Ovary (tissue), 9 donors: ENCODE measurements around the gene GSN. TPM values are rescaled to one million over a fixed set of nuclear protein-coding genes. Genes with fewer than 3 reads are reported as not detected.

ENCODE experiments used
- DNase-seq, 5 donors: peaks; one replicate each; pipeline ENCODE4 v3.0.0-alpha.2; 2019 to 2020
- H3K27ac ChIP-seq, 2 donors: fragments of 200-600 bp; one replicate each; pipeline versions ENCODE4 v1.5.1 to v1.8.0; 2019 to 2022
- H3K27me3 ChIP-seq: fragments of 200-600 bp; one replicate; pipeline ENCODE4 v1.8.0; 2022
- H3K36me3 ChIP-seq: fragments of 200-600 bp; sonication (generic); one replicate; pipeline ENCODE4 v1.5.1; 2019
- H3K4me1 ChIP-seq: one replicate; pipeline ENCODE4 v1.8.1; 2013; ENCODE audit warnings: mild to moderate bottlenecking, moderate library complexity; ENCODE audit not compliant: insufficient read depth
- H3K4me3 ChIP-seq: fragments of 200-600 bp; sonication (generic); one replicate; pipeline ENCODE4 v1.5.1; 2017
- H3K9me3 ChIP-seq, 2 donors: fragments of 200-600 bp in 1 of 2; sonication (generic) in 1 of 2; one replicate each; pipeline versions ENCODE4 v1.5.1 to v1.8.1; 2013 to 2019; ENCODE audit warnings: mild to moderate bottlenecking in 1 of 2, moderate library complexity in 1 of 2
- EP300 ChIP-seq: sonication (generic); formaldehyde crosslinking; IDR thresholded peaks from one replicate; pipeline ENCODE4 v1.6.1; 2017; ENCODE audit warnings: antibody characterized with exemption
- POLR2A ChIP-seq: fragments of 450-650 bp; IDR thresholded peaks from one replicate; pipeline ENCODE4 v1.6.1; 2017; ENCODE audit warnings: antibody characterized with exemption, mild to moderate bottlenecking, moderate library complexity
- WGBS, 3 donors: extraction: QIAGEN DNeasy Blood & Tissue Kit in 1 of 3; methylation state at CpG; one replicate each; pipeline versions ENCODE4 v1.1.5 to v1.1.7; 2013 to 2017; 5-methylcytosine and 5-hydroxymethylcytosine counted together
- intact Hi-C, 4 donors: fragments of 100-400 bp; cut with DNase I; formaldehyde crosslinking; loops; one replicate each; pipeline versions ENCODE4 v1.11.0 to v1.15.1; 2022 to 2023
- polyA plus RNA-seq, 2 donors: library from polyadenylated mRNA; stranded (reverse); fragments of 200-250 nt in 1 of 2; fragments of 350-450 nt in 1 of 2; fragmentation: Illumina TruSeq in 1 of 2; extraction: RNeasy Lipid Tissue Mini Kit (QIAGEN cat#74804) in 1 of 2; gene quantifications; one replicate each; pipeline ENCODE4 v1.2.3, GENCODE V29; 2013 to 2014
- total RNA-seq, 7 donors: library from RNA; depleted of rRNA in 2 of 7; stranded (reverse); fragments of >200 nt in 2 of 7; fragmentation: NEBNext Ultra II Directional in 3 of 7; extraction: Animal tissue kit (Norgen Biotek cat#: 25700) in 3 of 7; gene quantifications; one replicate each; pipeline versions ENCODE4 v1.1.0 to v1.2.4, GENCODE V29; 2016 to 2023
- TF ChIP-seq, protein P1 (sequence below), 3 donors: fragments of 450-650 bp in 2 of 3; fragments of 200-600 bp in 1 of 3; IDR thresholded peaks; one replicate each; pipeline versions ENCODE4 v1.5.1 to v1.8.0; 2016 to 2022; ENCODE audit warnings: antibody characterized with exemption in 3 of 3, mild to moderate bottlenecking in 1 of 3
- donor health status: DM: no; HTN: no; CAD: no; lungs with moderate emphysema.
- donor health status: DM: no; HTN: no; CAD: no.
- donor health status: Bipolar disorder and iron deficiency.
- donor health status: DM: yes; HTN: yes; CAD: no.
- donor health status: DM: no; HTN: no; CAD: no.
- donor health status: DM: yes; HTN: yes; CAD: no.

GSN gene
- total and polyA plus RNA-seq, 9 donors, result 188 to 706 (median 370) TPM

DNA sequence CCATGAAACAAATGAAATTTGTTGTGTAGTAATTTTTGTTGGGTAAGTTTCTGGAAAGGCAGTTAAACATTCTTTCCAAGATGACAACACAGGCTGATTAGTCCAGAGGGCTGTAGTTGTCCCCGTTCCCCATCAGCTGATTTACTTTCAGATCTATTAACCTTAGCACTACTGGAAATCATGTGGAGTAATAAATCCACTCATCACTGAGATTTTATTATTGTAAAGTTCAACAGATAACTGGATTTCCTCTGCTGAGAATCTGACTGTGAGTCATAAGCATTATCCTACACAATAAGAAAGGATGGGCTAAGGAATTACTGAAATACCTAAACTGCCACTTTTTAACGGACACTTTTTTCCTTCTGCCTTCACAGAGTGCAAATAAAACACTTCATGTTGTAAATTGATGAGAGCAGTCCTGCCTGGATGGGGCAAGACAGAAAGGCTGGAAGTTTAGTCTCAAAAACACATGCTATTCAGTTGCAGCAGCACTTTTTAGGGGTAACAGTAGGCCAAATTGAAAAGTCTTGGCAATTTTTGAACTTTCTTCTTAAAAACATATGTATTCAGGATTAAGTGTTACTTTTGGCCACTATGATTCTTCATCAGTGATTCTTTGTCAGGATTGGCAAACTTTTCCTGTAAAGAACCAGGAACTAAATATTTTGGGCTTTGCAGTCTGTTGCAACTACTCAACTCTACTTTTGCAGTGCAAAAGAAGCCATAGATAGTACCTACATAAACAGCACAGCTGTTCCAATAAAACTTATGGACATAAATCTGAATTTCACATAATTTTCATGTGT is 95.1 kb downstream of the GSN start:
- no peaks in the 10 kb centered on the region for H3K9me3 ChIP-seq
- 2 to 10% (median 8%) methylated on average over 2 of the region's 2 CpGs for WGBS, 3 donors
- TF ChIP-seq EP300 (peak; percentile 37), POLR2A (no peak)
- no peaks in the 10 kb centered on the region for H3K27me3 ChIP-seq
- H3K4me3 ChIP-seq, result no peak overlapping the region
- intact Hi-C loops, result no loop called here
- H3K4me1 ChIP-seq, result peaks cover 4% of the 10 kb centered on the region
- H3K36me3 ChIP-seq, result no peaks in the 10 kb centered on the region
- peak overlapping the region in 1 of 2 donors; percentile 34 for H3K27ac ChIP-seq
- DNase-seq, result no peak

DNA sequence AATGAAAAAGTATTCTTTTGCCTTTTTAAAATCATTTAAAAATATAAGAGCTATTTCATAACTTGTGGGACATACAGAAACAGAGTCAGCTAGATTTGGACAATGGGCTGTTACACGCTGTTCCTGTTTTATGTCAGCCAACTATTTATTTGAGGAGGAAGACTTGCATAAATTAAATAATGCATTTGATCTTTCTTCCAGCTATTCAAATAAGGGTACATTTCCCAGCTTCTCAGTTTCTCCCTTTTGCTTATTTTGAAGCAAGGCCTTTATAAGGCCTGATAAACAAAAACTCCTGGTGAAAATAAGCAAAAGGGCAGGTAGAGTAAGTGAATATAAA is 95.6 kb downstream of the GSN start:
- Histone ChIP-seq H3K4me1 (peaks cover 6% of the 10 kb centered on the region), H3K27ac (no peak overlapping the region), H3K4me3 (no peak overlapping the region), H3K36me3 (no peaks in the 10 kb centered on the region), H3K27me3 (no peaks in the 10 kb centered on the region), H3K9me3 (no peaks in the 10 kb centered on the region)
- WGBS, 3 donors, result 23 to 48% (median 41%) methylated on average over 1 of the region's 1 CpG
- intact Hi-C loops, result no loop called here
- no peak for DNase-seq
- TF ChIP-seq POLR2A (no peak), EP300 (no peak)
- TF ChIP-seq, protein P1, sequence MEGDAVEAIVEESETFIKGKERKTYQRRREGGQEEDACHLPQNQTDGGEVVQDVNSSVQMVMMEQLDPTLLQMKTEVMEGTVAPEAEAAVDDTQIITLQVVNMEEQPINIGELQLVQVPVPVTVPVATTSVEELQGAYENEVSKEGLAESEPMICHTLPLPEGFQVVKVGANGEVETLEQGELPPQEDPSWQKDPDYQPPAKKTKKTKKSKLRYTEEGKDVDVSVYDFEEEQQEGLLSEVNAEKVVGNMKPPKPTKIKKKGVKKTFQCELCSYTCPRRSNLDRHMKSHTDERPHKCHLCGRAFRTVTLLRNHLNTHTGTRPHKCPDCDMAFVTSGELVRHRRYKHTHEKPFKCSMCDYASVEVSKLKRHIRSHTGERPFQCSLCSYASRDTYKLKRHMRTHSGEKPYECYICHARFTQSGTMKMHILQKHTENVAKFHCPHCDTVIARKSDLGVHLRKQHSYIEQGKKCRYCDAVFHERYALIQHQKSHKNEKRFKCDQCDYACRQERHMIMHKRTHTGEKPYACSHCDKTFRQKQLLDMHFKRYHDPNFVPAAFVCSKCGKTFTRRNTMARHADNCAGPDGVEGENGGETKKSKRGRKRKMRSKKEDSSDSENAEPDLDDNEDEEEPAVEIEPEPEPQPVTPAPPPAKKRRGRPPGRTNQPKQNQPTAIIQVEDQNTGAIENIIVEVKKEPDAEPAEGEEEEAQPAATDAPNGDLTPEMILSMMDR (IDR thresholded peaks at IDR 0.05), result no peak

DNA sequence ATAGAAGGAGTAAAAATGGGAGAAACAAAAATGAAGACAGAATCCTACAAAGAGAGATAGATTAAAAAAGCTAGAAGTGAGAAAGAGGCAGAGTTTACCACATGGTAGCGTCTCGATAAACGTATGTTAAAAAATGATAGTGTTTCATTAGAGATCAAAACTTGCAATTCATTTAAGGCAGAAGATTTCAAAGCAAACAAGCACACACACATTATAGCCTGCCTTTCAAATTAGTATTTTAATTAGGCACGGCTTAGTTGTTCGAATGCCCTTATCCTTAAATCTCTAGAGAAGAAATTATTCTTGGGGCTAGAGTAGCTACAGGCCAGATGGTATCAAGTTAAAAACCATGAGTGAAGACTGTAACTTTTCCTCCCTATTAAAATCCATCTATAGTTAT is 96.1 kb downstream of the GSN start:
- intact Hi-C loops, result no loop called here

DNA sequence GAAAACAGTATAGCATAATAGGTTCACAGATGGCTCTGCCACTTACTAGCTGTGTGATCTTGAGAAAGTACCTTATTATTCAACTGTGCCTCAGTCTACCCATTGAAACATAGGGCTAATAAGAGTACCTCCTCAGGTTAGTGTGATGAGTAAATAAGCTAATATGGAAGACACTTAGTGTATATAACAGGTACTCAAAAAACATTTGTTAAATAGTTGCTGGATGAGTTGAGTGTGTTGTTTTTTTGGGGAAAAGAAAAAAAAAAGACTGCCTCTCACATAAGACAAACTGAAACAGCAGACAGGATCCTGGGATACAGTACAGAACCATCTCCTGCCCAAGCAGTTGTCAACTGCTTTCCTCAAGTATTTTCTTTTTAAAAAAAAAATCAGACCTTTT is 96.9 kb downstream of the GSN start:
- Histone ChIP-seq H3K36me3 (no peaks in the 10 kb centered on the region), H3K4me3 (no peak overlapping the region), H3K4me1 (peaks cover 4% of the 10 kb centered on the region), H3K27me3 (no peaks in the 10 kb centered on the region), H3K27ac (no peak overlapping the region), H3K9me3 (no peaks in the 10 kb centered on the region)
- no peak for TF ChIP-seq POLR2A
- TF ChIP-seq EP300, result no peak
- TF ChIP-seq, protein P1 (IDR thresholded peaks at IDR 0.05), result no peak
- DNase-seq, result no peak
- intact Hi-C loops, result loop anchor here in 1 of 4 donors (5.0 kb wide), 1 partner anchor 88 kb away; no protein-coding TSS in a partner anchor

More for the DNA sequence above, 96.1 kb downstream of the GSN start:
- no peak overlapping the region for H3K4me3 ChIP-seq
- peaks cover 6% of the 10 kb centered on the region for H3K4me1 ChIP-seq
- WGBS, 3 donors, result 82 to 89% (median 84%) methylated on average over 5 of the region's 5 CpGs
- DNase-seq, result no peak
- H3K36me3 ChIP-seq, result no peaks in the 10 kb centered on the region
- H3K27ac ChIP-seq, result no peak overlapping the region
- TF ChIP-seq EP300, result no peak
- no peak for TF ChIP-seq POLR2A
- TF ChIP-seq, protein P1 (IDR thresholded peaks at IDR 0.05), result no peak
- no peaks in the 10 kb centered on the region for H3K27me3 ChIP-seq
- no peaks in the 10 kb centered on the region for H3K9me3 ChIP-seq

DNA sequence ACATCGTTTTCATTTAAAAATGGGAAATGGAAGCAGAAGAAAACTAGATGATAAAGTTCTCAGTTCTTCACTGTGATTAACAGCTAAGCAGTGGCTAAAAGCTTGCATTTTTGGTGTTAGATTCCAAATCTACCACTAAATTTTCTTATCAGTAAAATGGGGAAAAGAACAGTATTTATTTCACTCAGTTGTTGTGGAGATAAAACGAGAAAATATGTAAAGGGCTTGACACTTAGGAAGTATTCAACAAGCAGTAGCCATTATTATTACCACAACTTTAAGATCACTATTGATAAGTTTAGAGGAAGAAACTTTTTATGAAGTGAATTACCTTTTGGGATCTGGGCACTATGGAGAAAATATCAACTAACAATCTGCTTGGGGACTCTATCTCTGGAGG is 97.6 kb downstream of the GSN start:
- H3K36me3 ChIP-seq, result no peaks in the 10 kb centered on the region
- H3K4me3 ChIP-seq, result no peak overlapping the region
- no peaks in the 10 kb centered on the region for H3K27me3 ChIP-seq
- intact Hi-C loops, result loop anchor here in 1 of 4 donors (5.0 kb wide), 1 partner anchor 88 kb away; no protein-coding TSS in a partner anchor
- WGBS, 3 donors, result 46 to 52% (median 48%) methylated on average over 2 of the region's 2 CpGs
- no peak overlapping the region for H3K27ac ChIP-seq
- TF ChIP-seq, protein P1 (IDR thresholded peaks at IDR 0.05), result no peak
- no peak for TF ChIP-seq POLR2A
- no peak for TF ChIP-seq EP300
- peaks cover 7% of the 10 kb centered on the region for H3K4me1 ChIP-seq
- H3K9me3 ChIP-seq, result no peaks in the 10 kb centered on the region
- no peak for DNase-seq
